ENCODE measurements around the gene CADPS2.
"Not testable (repeated sequence)": the region's sequence is repeated elsewhere in the genome, so short reads cannot be mapped to it uniquely, and the experiment has no call there.

The CADPS2 gene

DNA sequence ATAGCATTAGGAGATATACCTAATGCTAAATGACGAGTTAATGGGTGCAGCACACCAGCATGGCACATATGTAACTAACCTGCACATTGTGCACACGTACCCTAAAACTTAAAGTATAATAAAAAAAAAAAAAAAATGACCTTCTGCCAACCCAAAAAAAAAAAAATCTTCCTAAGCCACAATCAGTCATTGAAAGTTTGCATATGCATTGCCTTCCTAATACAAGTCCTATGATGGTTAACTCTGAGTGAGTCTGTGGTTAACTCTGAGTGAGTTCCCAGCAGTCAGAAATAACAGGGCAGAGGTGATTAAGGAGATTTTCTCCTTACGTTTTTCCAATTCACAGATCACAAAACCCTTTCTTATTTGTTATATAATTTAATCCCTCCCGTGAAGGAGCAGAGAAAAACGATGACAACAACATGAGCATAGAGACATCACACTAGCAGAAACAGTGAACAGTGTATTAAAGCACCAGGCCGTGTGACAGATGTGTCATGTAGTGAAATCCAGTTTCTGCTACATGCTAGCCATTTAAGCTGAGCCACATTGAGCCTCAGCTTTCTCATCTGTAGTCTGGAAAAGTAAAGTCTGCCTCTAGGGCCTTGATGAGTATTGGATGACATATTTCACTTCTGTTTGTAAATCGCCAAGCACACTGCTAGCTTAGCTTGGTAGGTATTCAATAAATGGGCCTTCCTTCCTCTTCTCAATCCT, 176.2 kb downstream of the CADPS2 start:
- DNase-seq (ENCODE audit: low spot score) = no peak

DNA sequence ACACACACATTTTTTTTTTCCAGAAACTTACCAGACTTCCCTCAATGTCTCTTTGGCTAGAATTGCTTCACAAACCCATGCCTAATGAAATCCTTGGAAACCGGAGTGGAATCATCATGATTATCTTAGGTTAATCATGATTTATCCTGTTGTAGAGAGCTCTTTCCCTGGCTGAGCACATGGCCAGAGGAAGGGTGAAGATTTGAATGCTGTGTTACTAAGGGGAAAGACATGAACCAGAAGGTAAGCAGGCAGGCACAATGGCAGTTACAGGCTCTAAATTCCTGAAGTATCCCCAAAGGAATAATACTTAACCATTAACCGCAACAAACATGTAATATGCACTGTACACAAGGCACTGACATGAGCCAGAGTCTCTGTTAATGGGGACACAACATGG, 179.4 kb downstream of the CADPS2 start:
- DNase-seq (ENCODE audit: low spot score) = no peak

DNA sequence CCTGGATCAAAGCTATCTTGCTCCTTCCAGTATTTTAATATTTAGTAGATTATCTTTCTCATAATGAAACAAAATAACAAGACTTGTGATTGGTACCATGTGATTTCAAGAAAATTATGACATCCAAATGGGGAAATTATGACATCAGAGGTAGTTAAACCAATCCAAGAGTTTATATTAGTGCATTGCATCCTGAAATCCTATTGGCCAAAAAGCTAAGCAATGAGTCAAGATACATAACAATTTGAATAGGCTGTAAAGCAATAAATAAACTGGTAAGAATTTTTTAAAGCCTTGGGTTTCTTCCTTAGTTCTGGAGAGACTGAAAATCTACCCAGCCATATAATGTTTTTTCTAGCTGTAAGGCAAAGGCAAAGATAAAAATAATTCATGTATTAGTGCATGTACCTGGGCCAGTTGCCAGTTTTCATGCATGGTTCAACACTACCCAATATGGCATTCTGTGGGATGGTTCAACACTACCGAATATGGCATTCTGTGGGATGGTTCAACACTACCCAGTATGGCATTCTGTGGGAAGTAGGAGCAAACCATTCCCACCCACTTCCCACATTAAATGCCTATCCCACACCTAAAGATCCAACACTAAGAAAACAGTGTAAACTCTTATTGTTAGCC, 183.3 kb downstream of the CADPS2 start, which contains the start of gene RNF148:
RNF148 (minus strand) TSS at position 51 of the 639 bp plus-strand sequence. CDS start 172 bp downstream, outside the sequence.
- DNase-seq (ENCODE audit: low spot score) = no peak

DNA sequence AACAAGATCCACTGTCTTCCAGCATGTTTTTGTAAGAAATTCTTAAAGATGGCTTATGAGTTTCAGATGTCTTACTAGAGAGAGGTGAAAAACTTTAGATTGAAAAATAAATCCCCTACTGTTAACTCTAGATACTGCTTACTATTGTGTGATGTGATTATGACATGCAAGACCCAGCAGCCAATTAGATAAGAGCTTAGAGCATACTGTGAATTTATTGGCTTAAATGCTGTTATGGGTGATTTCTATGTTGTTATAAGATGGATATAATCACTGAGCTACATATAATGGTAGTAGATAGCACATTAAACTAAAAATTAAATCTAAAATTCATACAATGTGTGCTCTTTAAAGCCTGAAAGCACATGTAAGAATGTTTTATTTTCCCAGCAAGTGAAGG, 187.2 kb downstream of the CADPS2 start, which contains the start of gene RNF133:
RNF133 (minus strand) TSS at position 101 of the 400 bp plus-strand sequence. CDS start 199 bp downstream, outside the sequence.
- no peak for DNase-seq (ENCODE audit: low spot score)

DNA sequence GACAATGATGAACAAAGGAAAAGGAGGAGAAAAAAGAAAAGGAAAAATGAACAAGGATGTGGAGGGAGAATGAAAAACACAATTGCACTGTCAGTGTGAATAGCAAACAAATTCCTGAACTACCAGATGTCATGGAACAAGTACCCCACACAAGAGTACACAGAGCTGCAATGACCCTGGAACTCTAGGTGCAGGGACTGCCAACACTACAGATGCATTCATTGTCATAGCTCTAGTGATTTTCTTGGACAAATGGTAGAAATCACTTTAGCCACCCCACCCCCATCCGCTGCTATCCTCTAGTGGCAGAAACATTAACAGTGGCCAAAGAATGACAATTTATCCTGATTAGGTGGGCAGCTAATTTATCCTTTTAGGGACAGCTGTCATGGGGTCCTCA, 190.4 kb downstream of the CADPS2 start:
- DNase-seq (ENCODE audit: low spot score) = no peak

DNA sequence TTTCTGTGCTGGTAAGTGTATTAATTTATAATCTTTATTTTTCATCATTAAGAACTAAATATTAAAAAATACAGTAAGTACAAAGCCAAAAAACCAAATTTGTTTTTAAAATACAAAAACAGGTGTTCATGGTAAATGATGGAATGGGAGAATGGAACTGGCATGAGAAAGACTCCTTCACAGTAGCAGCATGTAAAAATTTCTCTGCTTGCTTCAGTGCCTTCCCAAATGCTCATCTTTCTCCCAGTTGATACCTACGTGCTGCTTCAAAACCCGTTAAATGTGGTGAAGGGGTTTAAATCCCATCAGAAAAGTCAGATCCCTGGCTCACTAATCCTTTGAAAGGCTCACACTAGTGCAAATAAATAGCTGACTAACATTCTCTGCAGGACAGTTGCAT, 191.6 kb downstream of the CADPS2 start:
- no peak for DNase-seq (ENCODE audit: low spot score)

DNA sequence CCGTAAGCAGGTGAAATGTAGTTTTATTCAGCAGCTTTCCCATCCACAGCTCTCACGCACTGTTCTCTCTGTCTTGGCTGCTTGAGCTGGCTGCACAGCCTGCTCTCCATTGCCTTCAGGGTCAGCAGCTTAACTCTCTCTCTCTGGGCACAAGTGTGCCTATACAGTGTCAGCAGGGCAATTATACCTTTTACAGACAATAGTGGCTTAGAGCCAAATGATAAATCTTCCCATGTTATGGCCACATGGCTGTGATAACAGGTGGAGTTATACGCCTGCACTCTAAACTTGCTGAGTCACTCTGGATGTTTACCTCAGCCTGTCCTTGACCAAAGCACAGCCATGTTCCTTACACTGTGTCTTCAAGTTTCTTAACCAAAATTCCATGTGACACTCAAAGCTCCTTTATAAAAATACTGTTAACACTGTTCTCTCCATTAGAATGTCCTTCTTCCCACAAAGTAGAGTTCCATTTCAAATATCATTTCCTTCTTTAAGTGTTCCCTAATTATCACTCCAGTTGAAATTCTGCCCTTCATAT, 193.4 kb downstream of the CADPS2 start:
- DNase-seq (ENCODE audit: low spot score) = no peak

DNA sequence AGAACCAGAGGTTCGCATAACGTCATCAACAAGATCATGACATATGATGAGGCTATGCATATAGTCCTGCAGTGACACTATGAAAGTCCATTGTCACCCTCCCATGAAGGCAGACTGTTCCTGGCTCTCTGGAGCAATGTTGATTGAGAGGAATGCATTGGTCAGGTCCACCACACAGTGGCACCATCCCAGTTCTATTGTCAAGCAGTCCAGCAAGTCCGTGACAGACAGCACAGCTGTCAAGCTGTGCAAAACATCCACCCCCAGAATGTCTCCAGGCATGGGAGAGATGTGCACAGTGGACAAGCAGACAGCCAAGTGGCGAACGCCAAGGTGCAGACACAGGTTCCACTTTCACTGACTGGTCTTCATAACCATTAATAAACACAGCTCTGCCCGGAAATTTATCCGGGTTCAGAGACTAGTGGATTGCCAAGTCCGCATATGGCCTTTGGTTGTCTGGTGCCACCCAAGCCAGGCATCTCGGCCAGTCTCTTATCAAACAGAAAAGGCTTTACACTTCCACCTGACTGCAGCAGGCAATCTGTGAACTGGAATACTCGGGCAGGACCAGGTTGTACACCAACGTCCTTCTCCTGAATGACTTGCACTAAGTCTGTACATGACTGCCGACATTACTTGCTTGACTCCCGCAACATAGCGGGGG, 194.6 kb downstream of the CADPS2 start:
- DNase-seq (ENCODE audit: low spot score) = no peak

DNA sequence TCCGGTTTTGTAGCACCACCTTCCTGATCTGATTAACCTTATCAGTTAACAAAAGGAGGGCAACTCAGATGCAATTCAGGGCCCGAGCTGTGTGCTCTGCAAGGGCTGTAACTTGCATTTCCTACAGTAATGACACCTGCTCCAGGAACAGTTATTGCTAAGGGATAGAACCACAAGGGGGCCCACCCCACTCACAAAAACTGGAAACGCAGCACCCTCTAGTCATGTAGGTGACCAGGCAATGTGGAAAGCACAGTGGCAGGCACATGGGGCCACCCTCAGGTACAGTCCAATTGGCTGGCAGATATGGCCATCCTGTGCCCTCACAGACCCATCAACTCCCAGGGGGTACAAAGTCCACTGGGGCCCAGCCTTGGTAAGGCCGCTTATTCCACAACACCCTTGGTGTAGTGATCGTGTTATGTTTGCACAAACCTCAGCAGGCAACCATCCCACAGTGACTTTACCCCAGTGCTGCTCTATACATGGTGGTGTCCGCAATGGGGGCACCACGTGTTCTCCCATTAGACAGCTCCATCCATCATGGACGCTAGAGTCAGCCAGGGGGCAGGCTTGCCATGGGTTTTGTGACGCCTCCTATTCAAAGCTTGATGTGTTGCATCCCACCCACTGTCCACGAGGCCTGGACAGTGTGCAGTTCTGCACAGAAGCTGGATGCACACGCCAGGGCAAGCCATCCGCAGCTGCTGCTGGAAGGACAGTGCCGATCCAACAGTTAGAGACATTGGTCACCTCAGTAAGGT, 196.7 kb downstream of the CADPS2 start:
- DNase-seq (ENCODE audit: low spot score) = no peak

DNA sequence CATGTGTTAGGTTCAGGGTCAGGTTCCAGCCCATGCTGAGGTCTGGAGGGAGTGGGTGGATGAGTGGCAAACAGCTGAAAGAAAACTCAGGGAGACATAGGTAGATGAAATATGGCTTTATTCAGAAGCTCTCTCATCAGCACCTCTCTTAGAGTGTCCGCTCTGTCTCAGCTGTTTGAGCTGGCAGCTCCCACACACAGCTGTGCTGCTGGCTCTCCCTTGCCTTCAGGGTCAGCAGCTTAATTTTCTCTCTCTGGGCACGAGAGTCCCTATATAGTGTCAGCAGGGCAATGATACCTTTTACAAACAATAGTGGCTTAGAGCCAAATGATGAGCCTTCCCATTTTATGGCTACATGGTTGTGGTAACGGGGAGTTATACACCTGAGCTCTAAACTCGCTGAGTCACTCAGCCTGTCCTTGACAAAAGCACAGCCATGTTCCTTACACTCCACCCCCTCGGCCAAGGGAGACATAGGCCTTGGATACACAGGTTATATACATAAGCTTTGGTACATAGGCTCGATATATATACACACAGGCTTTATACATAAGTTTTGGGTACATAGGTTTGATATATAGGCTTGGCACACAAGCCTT, 197.8 kb downstream of the CADPS2 start:
- no peak for DNase-seq (ENCODE audit: low spot score)

DNA sequence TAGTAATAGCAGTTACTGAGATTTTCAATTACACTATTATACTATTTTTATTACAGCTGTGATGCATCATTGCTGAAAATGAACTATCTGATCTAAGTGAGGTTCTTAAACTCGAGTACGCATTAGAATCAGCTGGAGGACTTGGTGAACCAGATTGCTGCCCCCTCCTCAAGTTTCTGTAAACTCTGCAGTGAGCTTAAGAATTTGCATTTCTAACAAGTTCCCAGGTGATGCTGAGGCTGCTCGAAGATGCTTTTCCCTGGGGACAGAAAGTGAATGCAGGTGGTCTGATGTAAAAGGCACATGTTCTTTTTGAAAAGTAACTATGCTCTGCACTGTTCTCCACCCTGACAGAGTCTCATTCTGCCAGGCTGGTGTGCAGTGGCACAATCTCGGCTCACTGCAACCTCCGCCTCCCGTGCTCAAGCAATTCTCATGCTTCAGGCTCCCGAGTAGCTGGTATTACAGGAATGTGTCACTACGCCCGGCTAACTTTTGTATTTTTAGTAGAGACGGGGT, 199.8 kb downstream of the CADPS2 start:
- no peak for DNase-seq (ENCODE audit: low spot score)

DNA sequence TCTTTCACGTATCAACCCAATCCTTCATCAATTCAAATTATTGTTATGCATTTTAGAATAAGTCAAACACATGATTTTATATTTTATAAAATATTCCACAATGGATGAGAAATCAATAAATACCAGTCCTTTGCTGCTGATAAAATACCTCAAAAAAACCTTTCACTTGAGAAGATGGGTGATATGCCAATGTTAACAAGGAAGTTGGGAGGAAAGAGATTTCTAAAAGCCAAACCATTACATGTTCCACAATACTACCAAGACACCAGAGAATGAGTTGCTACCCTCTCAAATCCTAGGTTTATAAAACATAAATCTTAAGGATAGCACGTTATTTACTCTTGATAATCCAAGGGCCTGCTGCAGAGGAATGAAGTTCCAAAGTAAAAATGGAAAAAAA, 201.8 kb downstream of the CADPS2 start:
- no peak for DNase-seq (ENCODE audit: low spot score)

DNA sequence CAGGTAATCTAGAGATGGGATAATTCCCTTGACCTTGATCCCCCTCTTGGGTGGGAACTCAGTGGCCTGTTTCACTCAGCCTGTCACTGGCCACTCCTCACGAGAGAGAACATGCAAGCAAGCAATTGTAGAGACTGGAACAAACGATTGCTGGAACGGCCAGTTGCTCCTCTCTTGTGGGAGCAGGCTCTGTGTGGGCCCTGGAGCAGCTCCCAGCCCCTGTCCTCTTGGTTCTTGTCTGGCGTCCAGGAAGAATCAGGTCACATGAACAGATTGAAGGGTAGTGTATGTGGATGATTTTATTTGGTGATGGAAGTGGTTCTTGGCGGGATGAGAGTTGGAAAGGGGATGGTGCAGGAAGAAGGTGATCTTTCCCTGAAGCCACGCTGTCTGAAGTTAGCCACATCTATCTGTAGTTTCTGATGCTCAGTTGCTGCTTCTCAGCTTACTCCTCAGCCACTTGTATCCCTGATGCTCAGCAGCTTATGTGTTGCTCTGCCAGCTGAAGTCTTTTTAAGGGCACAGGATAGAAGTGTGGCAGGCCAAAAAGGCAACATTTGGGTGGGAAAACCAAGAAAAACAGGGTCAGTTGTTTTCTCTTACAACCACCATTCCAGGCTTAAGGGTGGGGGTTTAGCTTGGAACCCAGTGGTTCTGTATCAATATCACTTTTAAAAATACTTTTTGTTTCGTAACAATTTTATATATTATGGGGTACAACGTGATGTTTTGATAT, 203.3 kb downstream of the CADPS2 start:
- no peak for DNase-seq (ENCODE audit: low spot score)

DNA sequence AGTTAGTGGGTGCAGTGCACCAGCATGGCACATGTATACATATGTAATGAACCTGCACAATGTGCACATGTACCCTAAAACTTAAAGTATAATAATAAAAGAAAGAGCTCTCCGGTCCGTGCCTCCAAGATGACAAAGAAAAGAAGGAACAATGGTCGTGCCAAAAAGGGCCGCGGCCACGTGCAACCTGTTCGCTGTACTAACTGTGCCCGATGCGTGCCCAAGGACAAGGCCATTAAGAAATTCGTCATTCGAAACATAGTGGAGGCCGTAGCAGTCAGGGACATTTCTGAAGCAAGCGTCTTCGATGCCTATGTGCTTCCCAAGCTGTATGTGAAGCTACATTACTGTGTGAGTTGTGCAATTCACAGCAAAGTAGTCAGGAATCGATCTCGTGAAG, 205.1 kb downstream of the CADPS2 start:
- DNase-seq (ENCODE audit: low spot score) = not testable (repeated sequence)

DNA sequence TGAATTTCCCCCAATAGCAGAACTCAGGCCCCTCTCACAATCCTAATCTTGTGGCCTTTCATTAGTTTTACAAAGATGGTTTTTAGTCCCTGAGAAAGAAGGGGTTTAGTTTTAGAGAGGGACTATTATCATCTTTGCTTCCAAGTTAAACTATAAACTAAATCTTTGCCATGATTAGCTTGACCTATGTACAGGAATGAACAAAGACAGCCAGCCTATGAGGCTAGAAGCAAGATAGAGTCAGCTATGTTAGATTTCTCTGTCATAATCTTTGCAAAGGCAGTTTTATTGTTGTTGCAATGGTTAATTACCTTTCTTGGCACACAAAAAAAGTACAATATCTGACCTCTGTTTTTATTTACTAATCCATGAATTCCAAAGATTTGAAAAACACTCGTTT, 206.4 kb downstream of the CADPS2 start:
- no peak for DNase-seq (ENCODE audit: low spot score)

DNA sequence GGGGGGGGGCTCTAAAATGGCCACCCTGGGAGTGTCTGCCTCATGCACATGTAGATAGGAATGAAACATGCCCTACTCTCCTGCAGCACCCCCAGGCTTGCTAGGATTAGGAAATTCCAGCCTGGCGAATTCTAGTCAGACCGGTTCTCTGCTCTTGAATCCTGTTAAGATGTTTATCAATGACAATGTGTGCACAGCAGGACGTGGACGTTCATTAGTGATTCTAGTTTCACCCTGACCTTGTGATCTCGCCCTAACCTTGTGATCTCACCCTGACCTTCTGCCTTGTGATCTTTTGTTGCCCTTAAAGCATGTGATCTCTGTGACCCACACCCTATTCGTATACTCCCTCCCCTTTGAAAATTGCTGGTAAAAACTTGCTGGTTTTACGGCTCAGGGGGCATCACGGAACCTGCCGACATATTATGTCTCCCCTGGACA, 207.0 kb downstream of the CADPS2 start:
- not testable (repeated sequence) for DNase-seq (ENCODE audit: low spot score)

DNA sequence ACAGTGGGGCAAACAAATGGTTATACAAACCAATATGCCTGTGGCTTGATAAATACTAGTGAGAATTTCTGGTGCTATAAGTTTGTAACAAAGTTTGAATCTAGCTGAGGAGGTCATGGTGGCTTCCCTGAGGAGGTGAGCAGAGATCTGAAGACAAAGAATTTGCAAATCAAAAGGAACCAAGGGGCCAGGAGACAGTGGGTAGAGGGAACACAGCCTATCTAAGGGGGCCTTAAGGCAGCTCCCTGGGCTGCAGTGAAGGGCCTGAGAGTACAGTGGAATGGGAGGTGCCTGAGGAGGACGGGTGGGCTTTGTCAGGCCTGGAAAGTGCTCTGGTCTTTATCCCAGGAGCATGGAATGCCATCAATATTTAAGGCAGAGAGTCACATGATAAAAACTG, 209.1 kb downstream of the CADPS2 start:
- no peak for DNase-seq (ENCODE audit: low spot score)

DNA sequence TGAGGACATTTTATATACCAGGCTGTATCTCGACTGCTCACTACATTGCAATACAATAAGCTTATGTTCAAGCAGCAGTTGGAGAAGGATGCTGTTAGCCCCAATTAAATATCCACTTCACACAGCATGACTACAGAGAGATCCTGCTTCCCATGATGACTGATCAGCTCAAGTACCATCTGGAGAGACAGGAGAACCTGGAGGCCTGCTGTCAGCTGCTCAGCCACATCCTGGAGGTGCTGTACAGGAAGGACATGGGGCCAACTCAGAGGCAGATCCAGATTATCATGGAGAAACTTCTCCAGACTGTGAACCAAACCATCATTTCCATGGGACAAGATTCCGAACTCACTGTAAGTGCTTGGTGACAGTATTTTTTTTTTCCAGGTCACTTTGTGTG, 209.8 kb downstream of the CADPS2 start:
- no peak for DNase-seq (ENCODE audit: low spot score)

DNA sequence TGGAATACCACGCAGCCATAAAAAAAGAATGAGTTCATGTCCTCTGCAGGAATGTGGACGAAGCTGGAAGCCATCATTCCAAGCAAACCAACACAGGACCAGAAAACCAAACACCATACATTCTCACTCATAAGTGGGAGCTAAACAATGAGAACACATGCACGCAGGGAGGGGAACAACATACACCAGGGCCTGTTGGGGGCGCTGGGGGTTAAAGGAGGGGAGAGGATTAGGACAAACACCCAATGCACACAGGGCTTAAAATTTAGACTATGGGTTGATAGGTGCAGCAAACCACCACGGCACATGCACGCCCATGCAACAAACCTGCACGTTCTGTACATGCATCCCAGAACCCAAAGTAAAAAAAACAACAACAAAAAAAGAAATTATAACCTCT, 210.6 kb downstream of the CADPS2 start:
- DNase-seq (ENCODE audit: low spot score) = no peak

DNA sequence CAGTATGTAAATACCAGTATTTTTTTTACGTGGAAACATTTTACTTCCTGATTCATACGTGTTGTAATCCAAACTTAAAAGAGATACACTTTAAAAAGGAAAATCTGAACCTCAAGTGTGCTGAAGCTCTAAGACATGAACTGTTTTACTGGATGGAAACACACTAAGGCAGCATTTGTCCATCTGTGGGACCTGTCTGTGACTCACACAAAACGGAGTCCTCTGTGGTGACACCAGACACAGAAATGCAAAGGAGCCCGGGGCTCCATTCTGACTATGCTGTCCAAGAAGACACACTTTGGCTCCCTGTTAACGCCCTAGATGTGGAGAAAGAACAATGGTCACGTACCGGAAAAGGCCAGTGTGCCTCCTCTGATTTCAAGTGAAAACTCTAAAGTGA, 211.2 kb downstream of the CADPS2 start:
- DNase-seq (ENCODE audit: low spot score) = peak; percentile 27

DNA sequence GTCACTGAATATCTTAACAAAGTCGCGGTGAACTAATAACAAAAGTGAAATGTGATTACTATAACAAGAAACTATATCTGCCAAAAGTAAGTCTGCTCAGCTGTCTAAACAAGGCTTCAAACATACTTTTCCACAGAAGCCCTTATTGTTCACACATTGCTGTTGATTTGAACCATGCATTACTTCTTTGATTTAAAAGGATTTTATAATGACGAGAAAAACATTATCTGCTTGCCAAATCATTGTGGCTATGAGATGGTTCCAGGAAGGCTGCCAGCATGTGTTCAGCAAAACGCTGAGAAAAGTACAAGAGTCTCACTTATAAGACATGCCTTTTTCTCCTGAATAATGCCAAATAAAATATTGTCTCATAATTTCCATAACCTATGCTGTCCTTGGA, 211.8 kb downstream of the CADPS2 start:
- peak; percentile 27 for DNase-seq (ENCODE audit: low spot score)

Measured in AG08395 (cell line).